ENCODE measurements around the gene MAP4K4.

- TF ChIP-seq CTCF (IDR thresholded peaks at IDR 0.05) (no peak), POLR2A (IDR thresholded peaks at IDR 0.05) (no peak)
Measured at GRCh38 chr2:101763496-101764333, 66.2 kb downstream of the MAP4K4 start.

Measured in lower leg skin (tissue), 3 donors.